Endometrial microvascular endothelial cells (primary cell): Measurements from ENCODE around the gene XYLB. TPM values are rescaled to one million over a fixed set of nuclear protein-coding genes. Genes with fewer than 3 reads are reported as not detected.

Experiments
- total RNA-seq: library from RNA; depleted of rRNA; stranded (reverse); fragments of >200 nt; gene quantifications from one replicate; pipeline ENCODE4 v1.2.3, GENCODE V29; 2015; ENCODE audit errors: inconsistent ontology term

XYLB gene
- total RNA-seq, 1 donor from 2014 or later: 0.84 TPM

Other genes starting within 250 kb of the XYLB start
- 53.8 TPM for gene ACAA1, start 209.7 kb upstream of the XYLB start, total RNA-seq
- gene MYD88, start 208.1 kb upstream of the XYLB start, total RNA-seq: 39.3 TPM
- gene OXSR1, start 181.2 kb upstream of the XYLB start, total RNA-seq: 31.7 TPM
- not detected for gene SLC22A13, start 81.0 kb upstream of the XYLB start, total RNA-seq
- not detected for gene SLC22A14, start 64.5 kb upstream of the XYLB start, total RNA-seq
- 0.28 TPM for gene ACVR2B, start 107.1 kb downstream of the XYLB start, total RNA-seq
- gene EXOG, start 149.6 kb downstream of the XYLB start, total RNA-seq: 14.7 TPM